Neuronal stem cell (in vitro differentiated cells): ENCODE data around the gene RNF111.
A peak's percentile ranks its signal among the peaks of the same experiment; 100 is the strongest.

Experiments used
- DNase-seq: peaks from one replicate; pipeline ENCODE4 v3.0.0-alpha.2; 2013; ENCODE audit warnings: low spot score
- H2AFZ ChIP-seq: one replicate; pipeline ENCODE4 v1.6.1; 2013; ENCODE audit warnings: mild to moderate bottlenecking, low read length, inconsistent platforms
- H2AK5ac ChIP-seq: 2 replicates; pipeline ENCODE4 v1.6.1; 2013; ENCODE audit warnings: low read depth, mild to moderate bottlenecking, inconsistent platforms, low read length, moderate library complexity, mixed read lengths
- H2BK120ac ChIP-seq: 2 replicates; pipeline ENCODE4 v1.6.1; 2013; ENCODE audit warnings: low read depth, mild to moderate bottlenecking, inconsistent platforms, low read length, moderate library complexity, mixed read lengths
- H2BK12ac ChIP-seq: one replicate; pipeline ENCODE4 v1.6.1; 2013; ENCODE audit warnings: low read length, inconsistent platforms
- H2BK15ac ChIP-seq: 2 replicates; pipeline ENCODE4 v1.6.1; 2013; ENCODE audit warnings: mild to moderate bottlenecking, low read length, inconsistent platforms, mixed read lengths
- H2BK5ac ChIP-seq: one replicate; pipeline ENCODE4 v1.6.1; 2013; ENCODE audit warnings: inconsistent platforms, mild to moderate bottlenecking, low read length, moderate library complexity
- H3K14ac ChIP-seq: one replicate; pipeline ENCODE4 v1.6.1; 2013; ENCODE audit warnings: low read length, inconsistent platforms
- H3K18ac ChIP-seq: 2 replicates; pipeline ENCODE4 v1.6.1; 2013; ENCODE audit warnings: low read length, inconsistent platforms
- H3K23ac ChIP-seq: 2 replicates; pipeline ENCODE4 v1.6.1; 2013; ENCODE audit warnings: low read depth, mild to moderate bottlenecking, mixed read lengths, low read length, inconsistent platforms; ENCODE audit not compliant: poor library complexity
- H3K27ac ChIP-seq: replicated peaks from 3 replicates; pipeline ENCODE4 v1.5.1; 2013; ENCODE audit warnings: low read length, inconsistent platforms
- H3K27me3 ChIP-seq, 3 experiments: 2 replicates each; pipeline ENCODE4 v1.6.1; 2013; ENCODE audit warnings: low read length in 3 of 3, mild to moderate bottlenecking in 2 of 3, inconsistent platforms in 1 of 3, low read depth in 1 of 3, mixed read lengths in 1 of 3, moderate library complexity in 1 of 3; ENCODE audit not compliant: control insufficient read depth in 3 of 3, insufficient read depth in 3 of 3
- H3K36me3 ChIP-seq, 2 donors: replicated peaks in 1 of 2; 2 replicates each; pipeline ENCODE4 v1.6.1; 2013; ENCODE audit warnings: low read length in 2 of 2; ENCODE audit not compliant: control insufficient read depth in 2 of 2, insufficient read depth in 2 of 2
- H3K4ac ChIP-seq: 2 replicates; pipeline ENCODE4 v1.6.1; 2013; ENCODE audit warnings: inconsistent platforms, mild to moderate bottlenecking, low read length, moderate library complexity
- H3K4me1 ChIP-seq, 2 donors: 1 replicate in 1 of 2; 2 replicates in 1 of 2; pipeline ENCODE4 v1.6.1; 2013; ENCODE audit warnings: low read length in 2 of 2, low read depth in 1 of 2; ENCODE audit not compliant: control insufficient read depth in 2 of 2, insufficient read depth in 1 of 2
- H3K4me2 ChIP-seq: one replicate; pipeline ENCODE4 v1.6.1; 2013; ENCODE audit warnings: mild to moderate bottlenecking, low read length, inconsistent platforms; ENCODE audit not compliant: insufficient read depth, poor library complexity, severe bottlenecking
- H3K4me3 ChIP-seq, 2 donors: 2 replicates each; pipeline ENCODE4 v1.5.1; 2013; ENCODE audit warnings: low read length in 2 of 2, mild to moderate bottlenecking in 2 of 2, inconsistent platforms in 1 of 2, moderate library complexity in 1 of 2
- H3K79me1 ChIP-seq: one replicate; pipeline ENCODE4 v1.6.1; 2013; ENCODE audit warnings: low read depth, mild to moderate bottlenecking, inconsistent platforms, low read length, moderate library complexity
- H3K9ac ChIP-seq: one replicate; pipeline ENCODE4 v1.6.1; 2013; ENCODE audit warnings: mild to moderate bottlenecking, low read depth, low read length, inconsistent platforms; ENCODE audit not compliant: poor library complexity
- H3K9me3 ChIP-seq, 2 donors: replicated peaks in 1 of 2; 2 replicates each; pipeline versions ENCODE3 to v1.6.1; 2013; ENCODE audit warnings: low read length in 2 of 2, mild to moderate bottlenecking in 2 of 2, inconsistent platforms in 1 of 2, low read depth in 1 of 2, mixed read lengths in 1 of 2, moderate library complexity in 1 of 2; ENCODE audit not compliant: control insufficient read depth in 2 of 2, insufficient read depth in 1 of 2
- H4K8ac ChIP-seq: one replicate; pipeline ENCODE4 v1.6.1; 2013; ENCODE audit warnings: low read depth, mild to moderate bottlenecking, inconsistent platforms, low read length, moderate library complexity
- H4K91ac ChIP-seq: one replicate; pipeline ENCODE4 v1.6.1; 2013; ENCODE audit warnings: low read length, low read depth, mild to moderate bottlenecking, inconsistent platforms; ENCODE audit not compliant: poor library complexity
- WGBS, 2 donors: extraction: QIAGEN DNeasy Blood & Tissue Kit; methylation state at CpG; one replicate each; pipeline ENCODE4 v1.1.7; 2013; ENCODE audit warnings: missing lambda C conversion rate in 2 of 2, mixed read lengths in 1 of 2; ENCODE audit not compliant: insufficient read length in 2 of 2, insufficient replicate concordance in 1 of 2; ENCODE audit errors: extremely low coverage in 2 of 2; 5-methylcytosine and 5-hydroxymethylcytosine counted together

The RNF111 gene

DNA sequence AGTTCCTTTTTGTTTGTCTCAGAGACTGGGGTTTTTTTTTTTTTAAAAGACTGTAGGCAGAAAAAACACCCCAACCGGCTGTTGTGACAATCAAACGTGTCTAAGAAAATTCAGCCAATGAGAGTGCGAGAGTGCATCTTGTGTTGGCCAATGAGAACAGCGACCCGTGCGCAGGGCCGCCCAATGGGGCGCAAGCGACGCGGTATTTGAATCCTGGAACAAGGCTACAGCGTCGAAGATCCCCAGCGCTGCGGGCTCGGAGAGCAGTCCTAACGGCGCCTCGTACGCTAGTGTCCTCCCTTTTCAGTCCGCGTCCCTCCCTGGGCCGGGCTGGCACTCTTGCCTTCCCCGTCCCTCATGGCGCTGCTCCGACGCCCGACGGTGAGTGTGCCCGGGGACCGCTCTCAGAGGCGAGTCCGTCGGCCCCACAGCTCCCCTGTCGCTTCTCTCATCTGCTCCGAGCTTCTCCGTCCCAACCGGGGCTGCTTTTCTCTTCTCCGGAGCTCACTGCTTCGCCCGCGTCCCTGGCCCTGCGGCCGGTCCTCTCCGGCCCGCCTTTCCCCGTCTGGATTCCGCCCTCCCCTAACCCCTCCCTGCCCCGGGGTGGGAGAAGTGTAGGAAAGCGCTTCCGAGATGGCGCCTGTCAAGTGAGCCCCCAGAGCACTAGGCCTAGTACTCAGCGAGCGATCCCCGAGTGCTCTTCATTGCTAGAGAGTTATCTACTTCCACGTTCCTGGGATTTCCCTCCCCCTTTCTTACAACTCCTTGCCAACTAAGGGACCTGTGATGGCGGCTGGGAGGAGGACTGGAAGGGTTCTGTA, 117.7 kb downstream of the RNF111 start, which contains the start of gene CCNB2:
Gene CCNB2 (plus strand): TSS at position 235 of the 821 bp plus-strand sequence. CDS start 123 bp downstream, at position 358.
- peak within 1 kb of the TSS; percentile 92 for H3K9ac ChIP-seq

DNA sequence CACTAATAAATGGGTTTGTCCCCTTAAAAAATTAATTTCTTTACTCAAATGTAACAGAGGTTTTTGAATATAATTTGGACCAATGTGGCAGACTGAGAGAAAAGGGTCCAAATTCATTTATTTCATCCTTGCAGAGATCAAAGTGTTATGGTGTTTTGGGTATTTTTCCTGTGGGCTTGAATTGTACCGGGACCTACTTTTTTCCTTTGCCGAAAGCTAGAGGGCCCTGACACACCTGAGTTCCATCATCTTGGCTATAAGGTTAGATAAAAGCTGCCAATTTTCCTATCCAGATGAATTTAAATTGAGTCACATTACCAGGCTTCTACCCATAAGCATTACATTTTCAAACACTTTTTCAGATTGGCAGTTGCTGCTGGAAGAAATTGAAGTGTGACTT, 118.4 kb downstream of the RNF111 start:
- no peaks in the 10 kb centered on the region for H3K4me1 ChIP-seq
- H3K4me3 ChIP-seq, result peak overlapping the region; percentile 68 to 94
- H3K4me2 ChIP-seq, result peak overlapping the region; percentile 60
- no peak overlapping the region for H2BK12ac ChIP-seq
- H3K27ac ChIP-seq, result peak overlapping the region; percentile 89
- WGBS, 2 donors, result no CpG with 5 or more reads among the region's 2 CpGs
- no peak overlapping the region for H4K91ac ChIP-seq
- no peak overlapping the region for H3K23ac ChIP-seq
- peaks cover 12 to 40% of the 10 kb centered on the region in 2 donors for H3K36me3 ChIP-seq
- H2BK5ac ChIP-seq, result no peak overlapping the region
- no peak overlapping the region for H2AK5ac ChIP-seq
- H2AFZ ChIP-seq, result peak overlapping the region; percentile 89
- H3K4ac ChIP-seq, result no peak overlapping the region
- no peak overlapping the region for H4K8ac ChIP-seq
- H3K27me3 ChIP-seq, result no peaks in the 10 kb centered on the region
- H3K9ac ChIP-seq, result no peak overlapping the region
- H2BK15ac ChIP-seq, result no peak overlapping the region
- no peaks in the 10 kb centered on the region for H3K9me3 ChIP-seq
- no peak overlapping the region for H3K18ac ChIP-seq
- H3K79me1 ChIP-seq, result peaks cover 2% of the 10 kb centered on the region
- no peak for DNase-seq
- no peak overlapping the region for H3K14ac ChIP-seq
- no peak overlapping the region for H2BK120ac ChIP-seq

More for the DNA sequence above, 117.7 kb downstream of the RNF111 start, which contains the start of gene CCNB2:
- DNase-seq, result peak; percentile 90
- Histone ChIP-seq H3K23ac (peak within 1 kb of the TSS; percentile 5), H3K9me3 (no peaks in the 10 kb centered on the region), H3K4ac (no peak within 1 kb of the TSS), H3K27me3 (no peaks in the 10 kb centered on the region), H2BK12ac (no peak within 1 kb of the TSS), H2BK15ac (no peak within 1 kb of the TSS), H3K4me1 (no peaks in the 10 kb centered on the region), H2AK5ac (peak within 1 kb of the TSS; percentile 30), H4K8ac (no peak within 1 kb of the TSS), H2BK120ac (no peak within 1 kb of the TSS), H2AFZ (peak within 1 kb of the TSS; percentile 89), H3K79me1 (peaks cover 2% of the 10 kb centered on the region), H3K14ac (no peak within 1 kb of the TSS), H3K18ac (peak within 1 kb of the TSS; percentile 86), H2BK5ac (peak within 1 kb of the TSS; percentile 33), H3K4me3 (peak within 1 kb of the TSS; percentile 68 to 94), H4K91ac (no peak within 1 kb of the TSS), H3K4me2 (peak within 1 kb of the TSS; percentile 60), H3K36me3 (peaks cover 9 to 38% of the 10 kb centered on the region in 2 donors), H3K27ac (peak within 1 kb of the TSS; percentile 89)
- no CpG with 5 or more reads among the region's 57 CpGs for WGBS, 2 donors

DNA sequence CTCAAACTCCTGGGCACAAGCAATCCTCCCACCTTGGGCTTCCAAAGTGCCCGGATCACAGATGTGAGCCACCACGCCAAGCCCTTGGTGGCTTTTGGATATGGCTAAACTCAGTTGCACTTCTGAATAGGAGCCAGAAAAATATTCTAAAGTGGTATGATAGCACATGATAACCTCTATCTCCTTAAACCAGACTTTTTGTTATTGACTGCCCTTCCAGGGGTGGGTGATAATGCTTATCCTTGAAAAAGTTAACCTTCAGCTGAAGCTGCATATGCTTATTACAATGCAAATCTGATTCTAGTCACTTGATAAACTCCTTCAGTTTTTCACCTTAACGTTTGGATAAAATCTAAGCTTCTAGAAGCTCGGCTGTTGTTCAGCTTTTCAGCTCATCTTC, 123.8 kb downstream of the RNF111 start:
- peaks cover 32 to 93% of the 10 kb centered on the region in 2 donors for H3K36me3 ChIP-seq
- no peak for DNase-seq
- no CpG with 5 or more reads among the region's 4 CpGs for WGBS, 2 donors

DNA sequence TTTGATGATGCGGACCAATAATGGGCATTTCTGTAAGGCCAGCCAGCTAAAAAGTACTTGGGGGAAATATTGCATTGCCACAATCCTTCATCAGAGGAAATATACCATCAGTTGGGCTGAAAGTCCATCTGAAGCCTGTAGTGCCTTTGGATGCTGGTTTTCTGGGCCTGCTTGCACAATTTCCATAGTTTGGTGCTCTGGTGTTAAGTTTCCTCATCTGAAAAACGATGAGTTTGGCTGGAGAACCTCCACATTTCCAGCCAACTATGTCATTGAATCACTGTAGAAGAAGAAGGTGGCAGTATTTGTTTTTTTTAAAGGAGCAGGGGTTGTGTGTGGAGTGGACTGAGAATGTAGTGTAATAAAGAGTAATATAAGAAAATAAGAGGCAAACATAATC, 127.6 kb downstream of the RNF111 start:
- Histone ChIP-seq H2AFZ (no peak overlapping the region), H2BK12ac (no peak overlapping the region), H3K36me3 (peaks cover 52 to 99% of the 10 kb centered on the region in 2 donors), H2AK5ac (no peak overlapping the region), H4K91ac (no peak overlapping the region), H3K79me1 (no peaks in the 10 kb centered on the region), H3K4me2 (no peak overlapping the region), H3K4me1 (no peaks in the 10 kb centered on the region), H3K9me3 (no peaks in the 10 kb centered on the region), H3K27ac (no peak overlapping the region), H4K8ac (no peak overlapping the region), H3K14ac (no peak overlapping the region), H3K27me3 (no peaks in the 10 kb centered on the region), H3K23ac (no peak overlapping the region), H3K18ac (no peak overlapping the region), H3K4ac (no peak overlapping the region), H2BK5ac (no peak overlapping the region), H2BK120ac (no peak overlapping the region), H2BK15ac (no peak overlapping the region), H3K9ac (no peak overlapping the region), H3K4me3 (no peak overlapping the region)
- WGBS, 2 donors, result no CpG with 5 or more reads among the region's 2 CpGs
- no peak for DNase-seq

More for the DNA sequence above, 123.8 kb downstream of the RNF111 start:
- Histone ChIP-seq H3K9me3 (no peaks in the 10 kb centered on the region), H3K4me2 (no peak overlapping the region), H3K9ac (no peak overlapping the region), H2BK15ac (no peak overlapping the region), H2AFZ (no peak overlapping the region), H3K27me3 (no peaks in the 10 kb centered on the region), H2BK12ac (no peak overlapping the region), H3K18ac (no peak overlapping the region), H2BK120ac (no peak overlapping the region), H2BK5ac (no peak overlapping the region), H2AK5ac (no peak overlapping the region), H4K91ac (no peak overlapping the region), H3K27ac (no peak overlapping the region), H3K79me1 (no peaks in the 10 kb centered on the region), H3K4me1 (no peaks in the 10 kb centered on the region), H3K4me3 (no peak overlapping the region), H3K4ac (no peak overlapping the region), H3K14ac (no peak overlapping the region), H4K8ac (no peak overlapping the region), H3K23ac (no peak overlapping the region)
